Nephron (organoid): Measurements from ENCODE around the gene POU6F2.
A peak's percentile ranks its signal among the peaks of the same experiment; 100 is the strongest.

Source experiments
- H3K27ac Mint-ChIP-seq, 3 experiments: 2 replicates each; pipeline ENCODE4 v1.8.0; 2020; ENCODE audit warnings: mixed read lengths in 3 of 3, mild to moderate bottlenecking in 2 of 3, moderate library complexity in 1 of 3
- H3K27me3 Mint-ChIP-seq: 2 replicates; pipeline ENCODE4 v1.8.0; 2021; ENCODE audit warnings: low read depth, mild to moderate bottlenecking, moderate library complexity, mixed read lengths
- H3K36me3 Mint-ChIP-seq: 2 replicates; pipeline ENCODE4 v1.8.0; 2020; ENCODE audit warnings: low read depth, mixed read lengths
- H3K4me1 Mint-ChIP-seq: 2 replicates; pipeline ENCODE4 v1.8.0; 2020; ENCODE audit warnings: mixed read lengths
- H3K4me3 Mint-ChIP-seq, 3 experiments: 2 replicates each; pipeline ENCODE4 v1.8.0; 2020; ENCODE audit warnings: mild to moderate bottlenecking in 3 of 3, mixed read lengths in 3 of 3, moderate library complexity in 2 of 3
- H3K9me3 Mint-ChIP-seq: 2 replicates; pipeline ENCODE4 v1.8.0; 2020; ENCODE audit warnings: mixed read lengths
- TF ChIP-seq, protein P1 (sequence below), 3 experiments: fragments of 200-600 bp; sonication (generic); IDR thresholded peaks; one replicate each; pipeline ENCODE4 v1.5.0; 2021; ENCODE audit warnings: antibody characterized with exemption in 3 of 3; ENCODE audit not compliant: unreplicated experiment in 3 of 3

Gene POU6F2

DNA sequence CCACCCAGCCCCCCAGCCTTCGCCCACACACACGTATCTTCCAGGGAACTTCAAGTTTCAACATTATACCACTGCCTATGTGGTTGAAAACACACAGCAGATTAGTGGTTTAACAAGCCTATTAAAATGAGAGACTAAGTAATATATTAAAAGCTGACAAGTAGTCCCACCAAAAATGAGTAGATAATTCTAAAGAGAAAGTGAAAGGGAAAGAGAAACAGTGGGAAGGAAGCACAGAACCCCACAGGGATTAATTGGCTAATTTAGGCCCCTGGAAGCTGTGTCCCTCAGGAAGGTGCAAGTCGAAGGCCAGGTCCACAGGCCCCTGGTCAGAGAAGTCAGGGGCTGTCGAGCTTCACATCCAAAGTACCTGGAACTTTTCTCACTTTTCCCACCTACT is 378.0 kb downstream of the POU6F2 start:
- TF ChIP-seq, protein P1, sequence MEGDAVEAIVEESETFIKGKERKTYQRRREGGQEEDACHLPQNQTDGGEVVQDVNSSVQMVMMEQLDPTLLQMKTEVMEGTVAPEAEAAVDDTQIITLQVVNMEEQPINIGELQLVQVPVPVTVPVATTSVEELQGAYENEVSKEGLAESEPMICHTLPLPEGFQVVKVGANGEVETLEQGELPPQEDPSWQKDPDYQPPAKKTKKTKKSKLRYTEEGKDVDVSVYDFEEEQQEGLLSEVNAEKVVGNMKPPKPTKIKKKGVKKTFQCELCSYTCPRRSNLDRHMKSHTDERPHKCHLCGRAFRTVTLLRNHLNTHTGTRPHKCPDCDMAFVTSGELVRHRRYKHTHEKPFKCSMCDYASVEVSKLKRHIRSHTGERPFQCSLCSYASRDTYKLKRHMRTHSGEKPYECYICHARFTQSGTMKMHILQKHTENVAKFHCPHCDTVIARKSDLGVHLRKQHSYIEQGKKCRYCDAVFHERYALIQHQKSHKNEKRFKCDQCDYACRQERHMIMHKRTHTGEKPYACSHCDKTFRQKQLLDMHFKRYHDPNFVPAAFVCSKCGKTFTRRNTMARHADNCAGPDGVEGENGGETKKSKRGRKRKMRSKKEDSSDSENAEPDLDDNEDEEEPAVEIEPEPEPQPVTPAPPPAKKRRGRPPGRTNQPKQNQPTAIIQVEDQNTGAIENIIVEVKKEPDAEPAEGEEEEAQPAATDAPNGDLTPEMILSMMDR (IDR thresholded peaks at IDR 0.05; ENCODE audit: unreplicated experiment in 3 of 3), result no peak
- Mint-ChIP-seq H3K9me3 (no peaks in the 10 kb centered on the region), H3K4me1 (peaks cover 16% of the 10 kb centered on the region), H3K36me3 (no peaks in the 10 kb centered on the region), H3K27me3 (peaks cover 41% of the 10 kb centered on the region), H3K27ac (no peak overlapping the region), H3K4me3 (no peak overlapping the region)

DNA sequence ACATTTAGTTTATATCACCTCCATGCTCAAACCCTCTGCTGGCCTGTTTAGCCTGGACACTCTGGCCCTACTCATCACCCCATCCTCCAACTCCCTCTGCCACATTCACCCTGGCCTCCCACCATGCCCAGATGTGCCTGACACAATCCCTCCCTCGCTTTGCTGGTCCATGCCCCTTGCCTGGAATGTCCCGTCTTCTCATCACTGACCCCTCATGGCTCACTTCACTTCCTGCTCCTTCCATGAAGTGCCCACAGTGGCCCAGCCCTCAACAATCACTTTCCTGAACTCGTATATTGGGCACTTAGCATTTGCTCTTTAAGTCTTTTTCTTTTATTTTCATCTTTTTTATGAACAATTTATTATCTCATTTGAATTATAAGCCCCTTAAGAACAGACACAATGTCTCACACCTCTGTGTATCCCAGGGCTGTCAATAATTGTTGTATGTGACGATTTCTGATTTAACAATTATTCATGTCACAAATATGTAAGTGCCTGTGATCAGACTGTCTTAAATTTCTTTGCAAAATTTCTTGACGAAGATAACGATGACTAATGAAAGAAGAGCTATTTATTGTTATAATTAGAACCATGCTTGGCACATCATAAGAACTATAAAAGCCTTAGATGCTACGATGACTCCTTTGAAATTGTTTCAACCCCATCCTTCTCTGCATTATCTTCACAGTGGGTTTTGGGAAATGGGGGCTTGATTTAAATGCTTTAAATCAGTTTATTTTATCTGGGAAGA is 378.6 kb downstream of the POU6F2 start:
- no peaks in the 10 kb centered on the region for H3K9me3 Mint-ChIP-seq
- H3K4me1 Mint-ChIP-seq, result peaks cover 16% of the 10 kb centered on the region
- H3K36me3 Mint-ChIP-seq, result no peaks in the 10 kb centered on the region
- peaks cover 36% of the 10 kb centered on the region for H3K27me3 Mint-ChIP-seq
- H3K4me3 Mint-ChIP-seq, result no peak overlapping the region
- TF ChIP-seq, protein P1 (IDR thresholded peaks at IDR 0.05; ENCODE audit: unreplicated experiment in 3 of 3), result no peak
- H3K27ac Mint-ChIP-seq, result no peak overlapping the region

DNA sequence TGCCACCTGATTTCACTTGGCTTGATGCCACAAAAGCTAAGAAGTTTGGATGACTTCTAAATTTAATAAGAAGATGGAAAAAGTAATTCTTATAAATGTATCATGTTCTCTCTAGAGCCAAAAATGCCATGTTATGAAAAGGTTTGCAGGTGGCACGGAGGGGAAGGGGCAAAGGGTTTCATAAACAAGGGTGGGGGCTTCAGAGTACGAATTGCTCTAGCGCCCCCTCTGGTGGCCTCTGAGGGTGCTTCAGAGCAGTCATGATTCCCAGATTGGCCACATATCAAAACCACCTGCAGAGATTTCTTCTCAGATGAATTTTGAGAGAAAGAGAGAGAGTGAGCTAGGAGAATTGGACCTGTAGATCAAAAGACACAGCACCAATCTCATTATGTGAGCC is 379.9 kb downstream of the POU6F2 start:
- Mint-ChIP-seq H3K4me3 (no peak overlapping the region), H3K9me3 (no peaks in the 10 kb centered on the region), H3K36me3 (no peaks in the 10 kb centered on the region), H3K4me1 (peaks cover 16% of the 10 kb centered on the region), H3K27ac (no peak overlapping the region), H3K27me3 (peaks cover 39% of the 10 kb centered on the region)
- TF ChIP-seq, protein P1 (IDR thresholded peaks at IDR 0.05; ENCODE audit: unreplicated experiment in 3 of 3), result peak in 2 of 3 experiments; percentile 18 to 46

DNA sequence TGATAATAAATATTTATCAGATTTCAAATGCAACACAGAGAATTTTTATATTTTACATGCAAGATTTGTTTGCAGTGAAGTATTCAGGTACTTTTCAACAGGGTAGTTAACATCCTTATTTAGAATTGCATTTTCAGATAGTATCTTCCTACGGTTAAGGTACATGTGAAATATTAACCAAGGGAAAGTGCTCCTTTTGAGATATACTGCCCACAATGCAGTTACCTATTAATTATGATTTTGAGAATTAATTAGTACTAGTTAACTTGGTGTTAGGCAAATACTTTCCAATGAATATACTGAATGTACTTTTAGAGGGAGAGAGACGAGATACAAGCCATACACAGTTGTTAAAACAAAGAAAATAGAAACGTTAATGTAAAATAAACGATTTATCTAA is 382.3 kb downstream of the POU6F2 start:
- H3K4me1 Mint-ChIP-seq, result peaks cover 5% of the 10 kb centered on the region

DNA sequence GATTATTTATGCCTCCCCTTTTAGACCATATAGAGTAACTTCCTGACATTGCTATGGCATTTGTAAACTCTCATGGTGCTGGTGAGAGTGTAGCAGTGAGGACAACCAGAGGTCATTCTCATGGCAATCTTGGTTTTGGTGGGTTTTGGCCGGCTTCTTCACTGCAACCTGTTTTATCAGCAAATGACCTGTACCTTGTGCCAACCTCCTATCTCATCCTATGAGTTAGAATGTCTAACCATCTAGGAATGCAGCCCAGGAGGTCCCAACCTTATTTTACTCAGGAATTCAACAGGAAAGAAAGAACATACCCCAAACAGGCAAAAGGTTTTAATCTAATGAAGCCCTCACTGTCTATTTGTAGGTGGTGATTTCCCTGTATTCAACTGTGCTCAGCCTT is 383.1 kb downstream of the POU6F2 start:
- Mint-ChIP-seq H3K4me1 (peaks cover 5% of the 10 kb centered on the region), H3K27ac (no peak overlapping the region), H3K36me3 (no peaks in the 10 kb centered on the region), H3K27me3 (peaks cover 17% of the 10 kb centered on the region), H3K4me3 (no peak overlapping the region), H3K9me3 (no peaks in the 10 kb centered on the region)
- TF ChIP-seq, protein P1 (IDR thresholded peaks at IDR 0.05; ENCODE audit: unreplicated experiment in 3 of 3), result no peak

More for the DNA sequence above, 382.3 kb downstream of the POU6F2 start:
- H3K27ac Mint-ChIP-seq, result peak overlapping the region in 1 of 3 experiments; percentile 65
- H3K9me3 Mint-ChIP-seq, result no peaks in the 10 kb centered on the region
- TF ChIP-seq, protein P1 (IDR thresholded peaks at IDR 0.05; ENCODE audit: unreplicated experiment in 3 of 3), result no peak
- no peaks in the 10 kb centered on the region for H3K36me3 Mint-ChIP-seq
- H3K27me3 Mint-ChIP-seq, result peaks cover 23% of the 10 kb centered on the region
- no peak overlapping the region for H3K4me3 Mint-ChIP-seq

DNA sequence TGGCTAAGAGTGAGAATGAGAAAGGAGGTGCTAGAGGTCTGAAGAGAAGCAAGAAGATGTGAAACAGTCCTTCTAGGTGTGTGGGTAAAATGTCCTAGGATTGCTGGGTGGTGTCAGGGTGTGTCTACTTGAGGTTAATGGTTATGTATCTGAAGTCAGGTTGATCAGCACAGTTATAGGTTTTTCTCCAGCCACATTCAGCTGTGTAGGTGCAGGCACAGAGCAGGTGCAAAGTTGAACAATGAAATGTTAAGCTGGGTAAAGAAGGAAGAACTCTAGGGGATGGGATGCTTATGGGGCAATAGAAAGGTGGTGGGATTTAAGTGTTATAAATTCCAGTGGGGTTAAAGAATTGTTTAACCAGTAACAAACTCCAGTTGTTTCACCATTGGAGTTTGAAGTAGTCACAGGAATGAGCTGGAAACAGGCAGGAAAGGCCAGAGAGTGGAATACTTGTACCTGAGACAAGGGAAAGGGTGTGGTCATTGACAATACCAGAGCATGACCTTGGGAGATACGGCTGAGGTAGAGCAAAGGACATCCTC is 388.1 kb downstream of the POU6F2 start:
- Mint-ChIP-seq H3K4me3 (no peak overlapping the region), H3K9me3 (peaks cover 8% of the 10 kb centered on the region), H3K27ac (no peak overlapping the region), H3K4me1 (no peaks in the 10 kb centered on the region), H3K27me3 (peaks cover 6% of the 10 kb centered on the region), H3K36me3 (no peaks in the 10 kb centered on the region)
- TF ChIP-seq, protein P1 (IDR thresholded peaks at IDR 0.05; ENCODE audit: unreplicated experiment in 3 of 3), result no peak
